Endothelial cell of umbilical vein (primary cell): ENCODE data around the gene MRPS34. TPM values are rescaled to one million over a fixed set of nuclear protein-coding genes. Genes with fewer than 3 reads are reported as not detected.

Source experiments
- BruUV-seq: library from RNA; stranded (reverse); fragments of 400-500 nt; replicated peaks from 2 replicates; lab custom pipeline; 2021; lab: Mats Ljungman, UMichigan
- CTCF ChIA-PET: fragments of 300-600, 350-600 bp; sonication (Branson Sonifier 250); formaldehyde crosslinking; loops from one replicate; lab custom pipeline; 2021; ENCODE audit warnings: antibody characterized with exemption, inconsistent platforms; lab: Charles Lee
- POLR2A ChIA-PET: fragments of 300-600, 350-600 bp; sonication (Branson Sonifier 250); formaldehyde crosslinking; loops from one replicate; lab custom pipeline; 2021; ENCODE audit warnings: antibody characterized with exemption, inconsistent platforms; lab: Charles Lee
- DNase-seq: peaks from one replicate; pipeline ENCODE4 v3.0.0-alpha.2; 2011; ENCODE audit warnings: low read depth, low spot score
- FAIRE-seq: peaks from 2 replicates; lab custom pipeline; 2011; peaks lifted over from hg19 to GRCh38; lab: Jason Lieb, UNC
- H2AFZ ChIP-seq: 2 replicates; pipeline ENCODE4 v1.6.0; 2012; ENCODE audit warnings: low read depth, low read length, control low read depth, inconsistent platforms
- H3K27ac ChIP-seq: 2 replicates; pipeline ENCODE4 v1.5.1; 2011; ENCODE audit warnings: low read depth, mild to moderate bottlenecking, control low read depth, low read length, moderate library complexity; ENCODE audit not compliant: insufficient read depth
- H3K27me3 ChIP-seq, 2 experiments: 2 replicates each; pipeline versions ENCODE4 v1.6.0 to v1.6.1; 2011; ENCODE audit warnings: low read length in 2 of 2, mixed read lengths in 1 of 2; ENCODE audit not compliant: control insufficient read depth in 2 of 2, insufficient read depth in 2 of 2
- H3K36me3 ChIP-seq, 2 experiments: 2 replicates in 1 of 2; 3 replicates in 1 of 2; pipeline ENCODE4 v1.5.1; 2011; ENCODE audit warnings: low read length in 2 of 2, mild to moderate bottlenecking in 1 of 2, moderate library complexity in 1 of 2; ENCODE audit not compliant: control insufficient read depth in 2 of 2, insufficient read depth in 2 of 2; ENCODE audit errors: extremely low read depth in 1 of 2
- H3K4me1 ChIP-seq: 3 replicates; pipeline ENCODE4 v1.5.1; 2011; ENCODE audit warnings: mild to moderate bottlenecking, low read length; ENCODE audit not compliant: control insufficient read depth, insufficient read depth; ENCODE audit errors: extremely low read depth
- H3K4me2 ChIP-seq: 2 replicates; pipeline ENCODE4 v1.6.1; 2011; ENCODE audit warnings: low read length, control low read depth, mixed read lengths; ENCODE audit not compliant: insufficient read depth
- H3K4me3 ChIP-seq, 3 experiments: fragments of 200-600 bp in 1 of 3; sonication (generic), shearing (Covaris generic) in 1 of 3; replicated peaks in 1 of 3; 2 replicates each; pipeline ENCODE4 v1.5.1; 2011 to 2016; ENCODE audit warnings: control low read depth in 3 of 3, low read length in 3 of 3, mild to moderate bottlenecking in 2 of 3, inconsistent platforms in 1 of 3, low read depth in 1 of 3, moderate library complexity in 1 of 3; ENCODE audit not compliant: insufficient read depth in 1 of 3
- H3K79me2 ChIP-seq: 2 replicates; pipeline ENCODE4 v1.6.0; 2012; ENCODE audit warnings: low read length, inconsistent platforms; ENCODE audit not compliant: control insufficient read depth, insufficient read depth
- H3K9ac ChIP-seq: replicated peaks from 2 replicates; pipeline ENCODE3; 2011; ENCODE audit warnings: low read length, control low read depth; ENCODE audit not compliant: insufficient read depth; ENCODE audit errors: extremely low read depth
- H3K9me1 ChIP-seq: replicated peaks from 3 replicates; pipeline ENCODE4 v1.6.0; 2011; ENCODE audit warnings: mild to moderate bottlenecking, low read length; ENCODE audit not compliant: control insufficient read depth, insufficient read depth; ENCODE audit errors: extremely low read depth
- H3K9me3 ChIP-seq: replicated peaks from 2 replicates; pipeline ENCODE4 v1.5.1; 2012; ENCODE audit warnings: low read length, inconsistent platforms; ENCODE audit not compliant: control insufficient read depth, insufficient read depth
- H4K20me1 ChIP-seq: replicated peaks from 2 replicates; pipeline ENCODE3; 2011; ENCODE audit warnings: mild to moderate bottlenecking, low read length; ENCODE audit not compliant: control insufficient read depth, insufficient read depth; ENCODE audit errors: extremely low read depth
- GATA2 ChIP-seq: IDR thresholded peaks from 2 replicates; pipeline ENCODE4 v1.7.0; 2011; ENCODE audit warnings: low read depth, mild to moderate bottlenecking, moderate library complexity, mixed read lengths, low read length; ENCODE audit not compliant: insufficient read length, insufficient read depth
- JUN ChIP-seq: IDR thresholded peaks from 2 replicates; pipeline ENCODE4 v1.6.1; 2011; ENCODE audit warnings: borderline replicate concordance, low read depth; ENCODE audit not compliant: insufficient read length, insufficient read depth
- POLR2A ChIP-seq: IDR thresholded peaks from 2 replicates; pipeline ENCODE4 v1.6.1; 2012; ENCODE audit warnings: low read depth, mild to moderate bottlenecking, control low read depth, low read length
- POLR2AphosphoS5 ChIP-seq: IDR thresholded peaks from 2 replicates; pipeline ENCODE4 v1.6.1; 2012; ENCODE audit warnings: low read depth, mild to moderate bottlenecking, control low read depth, low read length, moderate library complexity; ENCODE audit not compliant: insufficient read depth
- dilution Hi-C: fragments of 300-500 bp; cut with MboI; formaldehyde crosslinking; loops from one replicate; pipeline ENCODE4 v1.15.0; 2019; ENCODE audit warnings: low sequenced_read_pairs; ENCODE audit not compliant: extremely low pct_ligation_motif_present
- intact Hi-C: fragments of 100-400 bp; cut with micrococcal nuclease; formaldehyde crosslinking; loops from one replicate; pipeline ENCODE4 v1.10.0; 2022
- polyA plus RNA-seq, 4 experiments: library from polyadenylated mRNA; depleted of rRNA in 3 of 4; stranded (reverse) in 3 of 4; unstranded in 1 of 4; fragments of >200 nt; gene quantifications; 2 replicates each; pipeline versions ENCODE4 v1.2.1 to v1.2.3, GENCODE V29; 2011 to 2012; ENCODE audit warnings: missing spikeins in 1 of 4
- total RNA-seq: library from RNA; stranded (reverse); gene quantifications from 2 replicates; pipeline ENCODE4 v1.2.3, GENCODE V29; 2021
- TF ChIP-seq, protein P1 (sequence below), 2 donors: IDR thresholded peaks; 1 replicate in 1 of 2; 2 replicates in 1 of 2; pipeline ENCODE4 v1.5.1; 2011; ENCODE audit warnings: low read length in 2 of 2, mild to moderate bottlenecking in 2 of 2, moderate library complexity in 2 of 2, control low read depth in 1 of 2, inconsistent platforms in 1 of 2, low read depth in 1 of 2; ENCODE audit not compliant: insufficient read depth in 1 of 2; ENCODE audit errors: extremely low read depth in 1 of 2
- TF ChIP-seq, protein P2 (sequence below): IDR thresholded peaks from 2 replicates; pipeline ENCODE4 v1.6.1; 2011; ENCODE audit not compliant: insufficient read depth, insufficient read length

The MRPS34 gene
- total and polyA plus RNA-seq, 2 donors (not counting 3 experiments of a cell fraction or from before 2014, with no cell fraction given), result 82.1 to 102 TPM

DNA sequence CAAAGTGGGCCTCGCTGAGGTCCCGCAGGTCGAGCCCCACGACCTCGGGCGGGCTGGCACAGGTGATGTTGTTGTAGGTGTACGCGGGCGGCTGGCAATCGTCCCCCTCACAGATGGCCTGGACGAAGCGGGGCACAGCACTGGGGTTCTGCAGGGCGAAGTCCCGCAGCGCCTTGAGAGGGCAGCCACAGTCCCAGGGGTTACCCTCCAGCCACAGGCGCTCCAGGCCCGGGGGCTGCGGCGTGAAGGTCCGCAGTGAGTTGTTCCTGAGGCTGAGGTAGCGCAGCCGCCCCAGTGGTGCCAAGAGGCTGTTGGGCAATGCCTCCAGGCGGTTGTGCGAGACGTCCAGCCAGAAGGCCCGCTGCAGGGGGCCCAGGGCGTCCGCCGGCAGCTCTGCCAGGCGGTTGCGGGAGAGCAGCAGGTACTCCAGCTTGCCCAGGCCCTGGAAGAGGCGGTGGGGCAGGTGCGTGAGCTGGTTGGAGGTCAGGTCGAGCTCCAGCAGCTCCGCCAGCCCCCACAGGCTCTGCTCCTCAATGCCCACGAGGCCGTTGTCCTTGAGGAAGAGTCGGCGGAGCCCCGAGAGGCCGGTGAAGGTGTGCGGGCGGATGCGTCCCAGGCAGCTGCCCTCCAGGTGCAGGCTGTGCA lies 17.8 kb upstream of the MRPS34 start:
- H3K27me3 ChIP-seq, result no peaks in the 10 kb centered on the region
- H2AFZ ChIP-seq, result no peak overlapping the region
- H3K4me1 ChIP-seq, result no peaks in the 10 kb centered on the region
- H4K20me1 ChIP-seq, result no peaks in the 10 kb centered on the region
- dilution Hi-C loops, result no loop called here
- TF ChIP-seq GATA2 (no peak), POLR2AphosphoS5 (no peak), POLR2A (no peak)
- TF ChIP-seq, protein P1, sequence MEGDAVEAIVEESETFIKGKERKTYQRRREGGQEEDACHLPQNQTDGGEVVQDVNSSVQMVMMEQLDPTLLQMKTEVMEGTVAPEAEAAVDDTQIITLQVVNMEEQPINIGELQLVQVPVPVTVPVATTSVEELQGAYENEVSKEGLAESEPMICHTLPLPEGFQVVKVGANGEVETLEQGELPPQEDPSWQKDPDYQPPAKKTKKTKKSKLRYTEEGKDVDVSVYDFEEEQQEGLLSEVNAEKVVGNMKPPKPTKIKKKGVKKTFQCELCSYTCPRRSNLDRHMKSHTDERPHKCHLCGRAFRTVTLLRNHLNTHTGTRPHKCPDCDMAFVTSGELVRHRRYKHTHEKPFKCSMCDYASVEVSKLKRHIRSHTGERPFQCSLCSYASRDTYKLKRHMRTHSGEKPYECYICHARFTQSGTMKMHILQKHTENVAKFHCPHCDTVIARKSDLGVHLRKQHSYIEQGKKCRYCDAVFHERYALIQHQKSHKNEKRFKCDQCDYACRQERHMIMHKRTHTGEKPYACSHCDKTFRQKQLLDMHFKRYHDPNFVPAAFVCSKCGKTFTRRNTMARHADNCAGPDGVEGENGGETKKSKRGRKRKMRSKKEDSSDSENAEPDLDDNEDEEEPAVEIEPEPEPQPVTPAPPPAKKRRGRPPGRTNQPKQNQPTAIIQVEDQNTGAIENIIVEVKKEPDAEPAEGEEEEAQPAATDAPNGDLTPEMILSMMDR (IDR thresholded peaks at IDR 0.05; ENCODE audit: extremely low read depth in 1 of 2, insufficient read depth in 1 of 2, low read depth in 1 of 2, low read length in 2 of 2), result no peak
- TF ChIP-seq, protein P2, sequence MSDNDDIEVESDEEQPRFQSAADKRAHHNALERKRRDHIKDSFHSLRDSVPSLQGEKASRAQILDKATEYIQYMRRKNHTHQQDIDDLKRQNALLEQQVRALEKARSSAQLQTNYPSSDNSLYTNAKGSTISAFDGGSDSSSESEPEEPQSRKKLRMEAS, result no peak
- intact Hi-C loops, result no loop called here
- no peaks in the 10 kb centered on the region for H3K9me1 ChIP-seq
- H3K36me3 ChIP-seq, result peaks cover 0 to 22% of the 10 kb centered on the region in 2 experiments
- H3K4me2 ChIP-seq, result no peak overlapping the region
- DNase-seq, result no peak
- no peak overlapping the region for H3K4me3 ChIP-seq
- ChIA-PET POLR2A (no interaction called here), CTCF (no interaction called here)
- H3K79me2 ChIP-seq, result peaks cover 4% of the 10 kb centered on the region
- no peak overlapping the region for H3K9ac ChIP-seq
- no peak overlapping the region for H3K27ac ChIP-seq
- no peak for FAIRE-seq
- no peaks in the 10 kb centered on the region for H3K9me3 ChIP-seq
- no TSS peak for BruUV-seq

DNA sequence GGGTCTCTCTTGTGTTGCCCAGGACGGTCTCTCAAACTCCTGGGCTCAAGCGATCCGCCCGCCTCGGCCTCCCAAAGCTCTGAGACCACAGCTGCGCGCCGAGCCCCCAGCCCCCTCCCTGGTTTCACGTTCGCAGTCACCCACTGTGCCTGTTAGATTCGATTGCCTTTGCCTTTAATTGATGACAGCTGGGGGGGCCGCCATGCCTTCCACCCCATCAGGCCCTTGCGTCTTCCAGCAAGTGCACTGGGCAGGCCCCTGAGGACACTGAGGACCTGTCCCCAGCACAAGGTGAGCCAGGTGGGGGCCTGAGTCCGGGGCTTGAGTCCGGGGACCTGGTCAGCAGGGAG lies 17.3 kb upstream of the MRPS34 start:
- ChIA-PET CTCF (no interaction called here), POLR2A (no interaction called here)
- Histone ChIP-seq H3K27me3 (no peaks in the 10 kb centered on the region), H3K27ac (no peak overlapping the region), H3K36me3 (peaks cover 0 to 23% of the 10 kb centered on the region in 2 experiments), H4K20me1 (no peaks in the 10 kb centered on the region), H3K4me3 (no peak overlapping the region), H2AFZ (no peak overlapping the region), H3K9me3 (no peaks in the 10 kb centered on the region), H3K4me2 (no peak overlapping the region), H3K4me1 (no peaks in the 10 kb centered on the region), H3K79me2 (peaks cover 9% of the 10 kb centered on the region), H3K9ac (no peak overlapping the region), H3K9me1 (no peaks in the 10 kb centered on the region)
- dilution Hi-C loops (no loop called here), intact Hi-C loops (no loop called here)
- no peak for DNase-seq
- TF ChIP-seq JUN, result no peak
- no peak for FAIRE-seq
- no TSS peak for BruUV-seq
